Common myeloid progenitor, CD34-positive (primary cell): ENCODE data around the gene BRCA2.

ENCODE experiments used
- CTCF ChIA-PET: fragments of 350-600 bp; sonication (Branson Sonifier 250); formaldehyde crosslinking; loops from one replicate; lab custom pipeline; 2021; ENCODE audit warnings: antibody characterized with exemption; lab: Charles Lee
- POLR2A ChIA-PET: fragments of 350-600 bp; sonication (Branson Sonifier 250); formaldehyde crosslinking; loops from one replicate; lab custom pipeline; 2021; ENCODE audit warnings: antibody characterized with exemption; lab: Charles Lee
- DNase-seq, 3 donors: peaks; one replicate each; pipeline versions ENCODE4 v3.0.0 to v3.0.0-alpha.2; 2013
- H3K27ac ChIP-seq, 2 experiments: 1 replicate in 1 of 2; 2 replicates in 1 of 2; pipeline ENCODE4 v1.7.0; 2013; ENCODE audit warnings: inconsistent platforms in 2 of 2, low read length in 2 of 2, mild to moderate bottlenecking in 2 of 2, low read depth in 1 of 2, moderate library complexity in 1 of 2; ENCODE audit not compliant: severe bottlenecking in 2 of 2, insufficient read depth in 1 of 2, poor library complexity in 1 of 2
- H3K27me3 ChIP-seq, 5 experiments: replicated peaks in 2 of 5; 1 replicate in 3 of 5; 2 replicates in 2 of 5; pipeline versions ENCODE4 v1.6.1 to v1.7.0; 2013; ENCODE audit warnings: low read length in 4 of 5, mild to moderate bottlenecking in 2 of 5, moderate library complexity in 2 of 5, inconsistent platforms in 1 of 5; ENCODE audit not compliant: insufficient read depth in 5 of 5, control insufficient read depth in 4 of 5
- H3K36me3 ChIP-seq, 4 experiments: 1 replicate in 2 of 4; 2 replicates in 2 of 4; pipeline versions ENCODE4 v1.6.1 to v1.7.0; 2013; ENCODE audit warnings: low read length in 3 of 4, control low read depth in 1 of 4, mild to moderate bottlenecking in 1 of 4; ENCODE audit not compliant: control insufficient read depth in 4 of 4, insufficient read depth in 4 of 4
- H3K4me1 ChIP-seq, 4 experiments: 1 replicate in 3 of 4; 2 replicates in 1 of 4; pipeline versions ENCODE4 v1.6.1 to v1.7.1; 2013; ENCODE audit warnings: low read length in 3 of 4, mild to moderate bottlenecking in 3 of 4, control low read depth in 1 of 4, inconsistent platforms in 1 of 4, moderate library complexity in 1 of 4; ENCODE audit not compliant: control insufficient read depth in 4 of 4, insufficient read depth in 4 of 4; ENCODE audit errors: control extremely low read depth in 1 of 4
- H3K4me3 ChIP-seq, 7 experiments: 1 replicate in 4 of 7; 2 replicates in 3 of 7; pipeline versions ENCODE4 v1.5.1 to v1.7.0; 2013; ENCODE audit warnings: mild to moderate bottlenecking in 7 of 7, low read length in 6 of 7, moderate library complexity in 6 of 7, inconsistent platforms in 2 of 7, low read depth in 2 of 7, control low read depth in 1 of 7; ENCODE audit not compliant: insufficient read depth in 4 of 7, control insufficient read depth in 1 of 7; ENCODE audit errors: extremely low read depth in 1 of 7
- H3K9me3 ChIP-seq, 5 experiments: 1 replicate in 4 of 5; 2 replicates in 1 of 5; pipeline versions ENCODE4 v1.6.1 to v1.7.1; 2013; ENCODE audit warnings: low read length in 4 of 5, mild to moderate bottlenecking in 2 of 5, inconsistent platforms in 1 of 5, low read depth in 1 of 5, moderate library complexity in 1 of 5; ENCODE audit not compliant: control insufficient read depth in 4 of 5, insufficient read depth in 2 of 5; ENCODE audit errors: control extremely low read depth in 1 of 5
- WGBS: methylation state at CpG from one replicate; pipeline ENCODE4 v1.1.5; 2013; ENCODE audit not compliant: insufficient coverage; 5-methylcytosine and 5-hydroxymethylcytosine counted together

BRCA2 gene

DNA sequence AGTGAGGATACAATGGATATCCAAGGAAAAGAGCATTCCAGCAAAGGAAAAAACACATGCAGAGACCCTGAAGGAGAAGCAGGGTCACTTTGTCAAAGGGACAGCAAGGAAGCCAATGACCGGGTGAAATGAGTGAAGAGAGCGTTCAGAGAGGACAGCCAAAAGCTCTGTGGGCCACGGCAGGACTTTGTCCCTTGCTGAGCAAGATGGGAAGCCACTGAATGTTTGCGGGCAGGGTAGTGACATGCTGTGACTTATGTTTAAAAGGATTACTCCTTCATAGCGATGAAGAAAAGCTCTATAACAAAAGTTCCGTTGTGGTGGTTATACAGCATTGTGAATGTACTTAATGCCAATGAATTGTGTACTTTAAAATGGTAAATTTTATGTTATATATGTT lies 16.6 kb upstream of the BRCA2 start:
- WGBS, result 99% methylated on average over 6 of the region's 6 CpGs
- CTCF ChIA-PET, result no interaction called here
- no peak for DNase-seq
- H3K4me1 ChIP-seq, result peaks cover 0 to 18% (median 14%) of the 10 kb centered on the region in 4 experiments
- H3K9me3 ChIP-seq, result no peaks in the 10 kb centered on the region
- H3K4me3 ChIP-seq, result no peak overlapping the region
- peaks cover 0 to 2% (median 0%) of the 10 kb centered on the region in 5 experiments for H3K27me3 ChIP-seq
- peaks cover 0 to 20% (median 3%) of the 10 kb centered on the region in 4 experiments for H3K36me3 ChIP-seq
- H3K27ac ChIP-seq, result no peak overlapping the region
- POLR2A ChIA-PET, result no interaction called here

DNA sequence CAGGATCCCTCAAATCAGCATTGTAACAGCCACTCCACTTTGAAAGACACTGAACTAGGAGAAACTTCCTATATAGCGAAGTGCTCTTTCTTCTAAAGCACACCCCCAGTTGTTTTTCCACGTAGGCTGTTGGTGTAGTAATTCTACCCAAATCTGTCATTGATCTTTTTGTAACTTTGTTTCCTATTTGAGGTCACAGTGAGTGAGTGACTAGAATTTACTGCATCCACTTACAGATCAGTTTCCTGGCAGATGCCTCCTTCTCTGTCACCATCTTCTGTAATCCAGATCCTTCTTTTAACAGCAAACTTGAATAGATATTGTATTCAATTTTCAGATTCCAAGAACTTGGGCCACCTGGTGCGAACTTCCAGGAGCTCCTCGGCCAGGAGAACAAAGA lies 15.4 kb upstream of the BRCA2 start:
- Histone ChIP-seq H3K4me3 (peak overlapping the region in 1 of 7 experiments; percentile 25), H3K27ac (no peak overlapping the region), H3K4me1 (peaks cover 0 to 18% (median 14%) of the 10 kb centered on the region in 4 experiments), H3K36me3 (peaks cover 0 to 10% (median 3%) of the 10 kb centered on the region in 4 experiments), H3K9me3 (no peaks in the 10 kb centered on the region), H3K27me3 (peaks cover 0 to 2% (median 0%) of the 10 kb centered on the region in 5 experiments)
- DNase-seq, result peak in 2 of 3 donors; percentile 23 to 50
- CTCF ChIA-PET, result interaction anchor here (1.1 to 1.6 kb wide), 2 partner anchors 16 to 54 kb away, joined by 3 to 5 read pairs; no protein-coding TSS in a partner anchor
- 76% methylated on average over 3 of the region's 4 CpGs for WGBS
- POLR2A ChIA-PET, result no interaction called here

DNA sequence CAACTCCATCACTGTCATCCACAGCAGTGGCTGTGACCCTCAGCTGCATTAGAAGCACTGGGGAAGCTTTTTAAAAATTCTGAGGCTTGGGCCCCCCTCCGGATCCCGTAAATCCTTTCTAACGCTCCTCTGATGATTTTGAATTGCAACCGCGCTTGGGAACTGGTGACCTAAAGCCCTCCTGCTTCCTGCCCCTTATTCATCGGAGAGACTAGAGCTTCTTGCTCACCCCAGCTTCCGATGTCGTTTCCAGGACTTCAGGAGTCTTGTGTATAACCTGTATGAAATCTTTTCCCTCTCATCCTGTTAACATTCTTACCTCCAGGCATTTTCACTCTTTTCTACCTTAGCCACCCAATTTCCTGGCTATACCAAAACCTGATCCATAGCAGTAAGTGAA lies 14.9 kb upstream of the BRCA2 start:
- Histone ChIP-seq H3K27ac (no peak overlapping the region), H3K4me1 (peaks cover 0 to 18% (median 14%) of the 10 kb centered on the region in 4 experiments), H3K9me3 (no peaks in the 10 kb centered on the region), H3K27me3 (peaks cover 0 to 2% (median 0%) of the 10 kb centered on the region in 5 experiments), H3K36me3 (peaks cover 0 to 4% (median under 1%) of the 10 kb centered on the region in 4 experiments), H3K4me3 (peak overlapping the region in 1 of 7 experiments; percentile 25)
- DNase-seq, result peak in 2 of 3 donors; percentile 48 to 54
- POLR2A ChIA-PET, result interaction anchor here (0.6 kb wide), 1 partner anchor 10 kb away, joined by 3 read pairs; no protein-coding TSS in a partner anchor
- WGBS, result 12% methylated on average over 8 of the region's 8 CpGs
- CTCF ChIA-PET, result interaction anchor here (1.1 to 1.6 kb wide), 2 partner anchors 16 to 54 kb away, joined by 3 to 5 read pairs; no protein-coding TSS in a partner anchor

DNA sequence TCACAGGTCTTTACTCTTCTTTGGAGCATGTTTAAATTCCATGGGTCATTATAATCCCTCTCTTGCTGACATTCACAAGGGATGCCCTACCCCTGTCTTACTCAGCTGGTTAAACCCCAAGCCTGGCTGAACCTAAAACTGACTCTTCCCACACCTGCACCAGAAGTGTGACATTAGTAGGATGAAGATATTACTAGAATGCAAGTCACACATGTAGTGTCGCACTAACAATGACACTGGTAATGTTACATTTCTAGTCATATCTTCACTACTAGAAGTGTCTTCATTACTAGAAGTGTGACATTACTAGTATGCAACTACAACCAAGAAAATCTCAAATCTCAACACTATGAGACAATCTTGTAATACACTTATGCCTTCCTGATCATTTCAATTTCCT lies 14.4 kb upstream of the BRCA2 start:
- no peak overlapping the region for H3K27ac ChIP-seq
- H3K36me3 ChIP-seq, result no peaks in the 10 kb centered on the region
- H3K4me3 ChIP-seq, result no peak overlapping the region
- no peaks in the 10 kb centered on the region for H3K9me3 ChIP-seq
- ChIA-PET POLR2A (interaction anchor here (0.6 kb wide), 1 partner anchor 10 kb away, joined by 3 read pairs; no protein-coding TSS in a partner anchor), CTCF (interaction anchor here (1.6 kb wide), 1 partner anchor 15 kb away, joined by 3 read pairs; no protein-coding TSS in a partner anchor)
- H3K4me1 ChIP-seq, result peaks cover 0 to 18% (median 14%) of the 10 kb centered on the region in 4 experiments
- no CpG with 5 or more reads among the region's 1 CpG for WGBS
- DNase-seq, result no peak
- H3K27me3 ChIP-seq, result peaks cover 0 to 2% (median 0%) of the 10 kb centered on the region in 5 experiments

DNA sequence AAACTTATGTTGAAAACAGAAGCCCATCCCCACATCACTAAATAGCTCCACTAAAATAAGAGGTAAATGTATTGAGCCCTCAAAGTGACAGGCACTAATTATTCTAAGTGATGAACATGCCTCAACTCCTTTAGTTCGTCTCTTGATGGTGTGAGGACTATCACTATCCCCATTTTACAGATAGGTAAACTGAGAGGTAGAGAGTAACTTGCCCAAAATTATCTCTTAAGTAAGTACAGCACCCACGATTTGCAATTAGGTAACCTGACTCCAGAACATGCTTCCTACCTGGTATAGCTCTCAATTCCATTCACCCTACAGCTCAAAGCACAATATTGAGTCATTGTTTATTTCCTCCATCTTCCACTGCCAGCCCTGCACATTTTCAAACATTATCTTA lies 12.8 kb upstream of the BRCA2 start:
- H3K9me3 ChIP-seq, result no peaks in the 10 kb centered on the region
- POLR2A ChIA-PET, result no interaction called here
- 100% methylated on average over 1 of the region's 2 CpGs for WGBS
- H3K27me3 ChIP-seq, result peaks cover 0 to 2% (median 0%) of the 10 kb centered on the region in 5 experiments
- CTCF ChIA-PET, result interaction anchor here (1.7 kb wide), 1 partner anchor 10 kb away, joined by 3 read pairs; no protein-coding TSS in a partner anchor
- DNase-seq, result no peak
- H3K27ac ChIP-seq, result no peak overlapping the region
- no peaks in the 10 kb centered on the region for H3K36me3 ChIP-seq
- no peak overlapping the region for H3K4me3 ChIP-seq
- H3K4me1 ChIP-seq, result peaks cover 0 to 16% (median 14%) of the 10 kb centered on the region in 4 experiments

DNA sequence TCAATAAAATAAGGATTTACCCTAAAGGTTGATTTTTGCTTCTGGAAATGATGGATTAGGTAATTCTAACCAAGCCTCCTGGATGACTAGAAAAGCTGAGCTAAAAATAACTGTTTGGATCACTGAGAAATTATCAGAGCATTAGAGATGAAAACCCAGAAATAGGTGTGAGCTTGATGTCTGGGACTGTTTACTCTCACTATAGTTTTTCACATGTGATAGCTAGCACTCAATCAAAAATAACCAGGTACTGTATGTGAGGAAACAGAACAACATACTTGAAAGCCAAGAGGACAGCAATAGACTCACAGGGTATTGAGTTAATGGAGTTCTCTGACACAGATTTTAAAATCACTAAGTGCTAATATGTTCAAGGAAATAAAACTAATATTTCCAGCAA lies 9.7 kb upstream of the BRCA2 start:
- DNase-seq, result no peak
- Histone ChIP-seq H3K27me3 (peaks cover 0 to 2% (median 0%) of the 10 kb centered on the region in 5 experiments), H3K4me1 (peaks cover 11 to 16% (median 16%) of the 10 kb centered on the region in 4 experiments), H3K27ac (no peak overlapping the region), H3K9me3 (no peaks in the 10 kb centered on the region), H3K4me3 (no peak overlapping the region), H3K36me3 (no peaks in the 10 kb centered on the region)
- ChIA-PET POLR2A (no interaction called here), CTCF (interaction anchor here (0.9 to 1.9 kb wide), 6 partner anchors 9 to 285 kb away, joined by 3 to 4 read pairs (median 3); no protein-coding TSS in a partner anchor)
